Activated CD8-positive, alpha-beta memory T cell treated with anti-CD3 and anti-CD28 coated beads, Interleukin-2, amount 50 U/mL, for 24 hours (primary cell): Measurements from ENCODE around the gene CROCC2.

Experiments
- DNase-seq: peaks from one replicate; pipeline ENCODE4 v3.0.0-alpha.2; 2020; ENCODE audit errors: extremely low read depth

CROCC2 gene

GRCh38 chr2:240956171-240956934, 50.2 kb downstream of the CROCC2 start:
- no peak for DNase-seq

GRCh38 chr2:240956935-240957655, 51.0 kb downstream of the CROCC2 start:
- DNase-seq: no peak

GRCh38 chr2:240957656-240958365, 51.7 kb downstream of the CROCC2 start:
- DNase-seq: no peak

- DNase-seq: no peak
These were observed 52.5 kb downstream of the CROCC2 start for GRCh38 chr2:240958366-240959213.

GRCh38 chr2:240959214-240959940, 53.2 kb downstream of the CROCC2 start:
- DNase-seq: no peak

- no peak for DNase-seq
These were observed 53.8 kb downstream of the CROCC2 start for GRCh38 chr2:240959941-240960308.

GRCh38 chr2:240960309-240960970, 54.3 kb downstream of the CROCC2 start:
- DNase-seq: no peak

- no peak for DNase-seq
These were observed 55.1 kb downstream of the CROCC2 start for GRCh38 chr2:240960971-240961876.

- no peak for DNase-seq
These were observed 55.8 kb downstream of the CROCC2 start for GRCh38 chr2:240961910-240962299.

GRCh38 chr2:240962300-240963064, 56.3 kb downstream of the CROCC2 start:
- no peak for DNase-seq

GRCh38 chr2:240963065-240963867, 57.1 kb downstream of the CROCC2 start:
- DNase-seq: no peak

- DNase-seq: no peak
These were observed 58.0 kb downstream of the CROCC2 start for GRCh38 chr2:240963868-240964703.

- no peak for DNase-seq
These were observed 58.7 kb downstream of the CROCC2 start for GRCh38 chr2:240964704-240965295.

GRCh38 chr2:240965296-240965904, 59.3 kb downstream of the CROCC2 start:
- DNase-seq: no peak

- DNase-seq: no peak
These were observed 59.8 kb downstream of the CROCC2 start for GRCh38 chr2:240965905-240966456.

GRCh38 chr2:240966457-240966905, 60.3 kb downstream of the CROCC2 start:
- DNase-seq: no peak
